ENCODE results near the gene RPL10.

- no peak for TF ChIP-seq EZH2 (IDR thresholded peaks at IDR 0.05; ENCODE audit: insufficient read depth, poor library complexity, severe bottlenecking)
- TF ChIP-seq EZH2phosphoT487 (IDR thresholded peaks at IDR 0.05; ENCODE audit: insufficient read depth, low read depth): no peak
Observed at GRCh38 chrX:154376774-154377173, 21.4 kb upstream of the RPL10 start.
